ENCODE data around the gene SHISA9. TPM values are rescaled to one million over a fixed set of nuclear protein-coding genes. Genes with fewer than 3 reads are reported as not detected.

The SHISA9 gene
- total RNA-seq, 2 donors from 2014 or later: 0.08 to 0.24 TPM

- H3K9me3 Mint-ChIP-seq: peaks cover 20% of the 10 kb centered on the region
Observed at GRCh38 chr16:13041646-13042290, 140.4 kb downstream of the SHISA9 start.

GRCh38 chr16:13042291-13042685 lies 140.9 kb downstream of the SHISA9 start:
- no peaks in the 10 kb centered on the region for H3K36me3 Mint-ChIP-seq (ENCODE audit: low read depth)
- peaks cover 3% of the 10 kb centered on the region for H3K27me3 Mint-ChIP-seq
- no peak for ATAC-seq (replicated peaks)
- H3K4me1 Mint-ChIP-seq: no peaks in the 10 kb centered on the region
- H3K27ac Mint-ChIP-seq: no peak overlapping the region
- H3K4me3 Mint-ChIP-seq: no peak overlapping the region
- H3K9me3 Mint-ChIP-seq: peaks cover 20% of the 10 kb centered on the region

More at GRCh38 chr16:13041646-13042290, 140.4 kb downstream of the SHISA9 start:
- H3K4me3 Mint-ChIP-seq: no peak overlapping the region
- H3K27me3 Mint-ChIP-seq: peaks cover 3% of the 10 kb centered on the region
- no peak for ATAC-seq (replicated peaks)
- H3K36me3 Mint-ChIP-seq (ENCODE audit: low read depth): no peaks in the 10 kb centered on the region
- H3K27ac Mint-ChIP-seq: no peak overlapping the region
- no peaks in the 10 kb centered on the region for H3K4me1 Mint-ChIP-seq

- Mint-ChIP-seq H3K27ac (no peak overlapping the region), H3K4me3 (no peak overlapping the region), H3K36me3 (ENCODE audit: low read depth) (no peaks in the 10 kb centered on the region), H3K27me3 (peaks cover 3% of the 10 kb centered on the region), H3K4me1 (no peaks in the 10 kb centered on the region), H3K9me3 (peaks cover 12% of the 10 kb centered on the region)
- ATAC-seq (replicated peaks): no peak
Observed at GRCh38 chr16:13046061-13046821, 144.8 kb downstream of the SHISA9 start.

GRCh38 chr16:13047276-13047675 lies 145.9 kb downstream of the SHISA9 start:
- peaks cover 12% of the 10 kb centered on the region for H3K9me3 Mint-ChIP-seq
- no peak overlapping the region for H3K4me3 Mint-ChIP-seq
- no peaks in the 10 kb centered on the region for H3K36me3 Mint-ChIP-seq (ENCODE audit: low read depth)
- H3K27me3 Mint-ChIP-seq: peaks cover 3% of the 10 kb centered on the region
- no peak overlapping the region for H3K27ac Mint-ChIP-seq
- no peaks in the 10 kb centered on the region for H3K4me1 Mint-ChIP-seq
- no peak for ATAC-seq (replicated peaks)

GRCh38 chr16:13049688-13050087 lies 148.3 kb downstream of the SHISA9 start:
- peaks cover 4% of the 10 kb centered on the region for H3K9me3 Mint-ChIP-seq
- H3K36me3 Mint-ChIP-seq (ENCODE audit: low read depth): no peaks in the 10 kb centered on the region
- no peaks in the 10 kb centered on the region for H3K4me1 Mint-ChIP-seq
- H3K4me3 Mint-ChIP-seq: no peak overlapping the region
- ATAC-seq (replicated peaks): no peak
- H3K27me3 Mint-ChIP-seq: no peaks in the 10 kb centered on the region
- no peak overlapping the region for H3K27ac Mint-ChIP-seq

GRCh38 chr16:13052431-13052830 lies 151.0 kb downstream of the SHISA9 start:
- Mint-ChIP-seq H3K27me3 (no peaks in the 10 kb centered on the region), H3K36me3 (ENCODE audit: low read depth) (no peaks in the 10 kb centered on the region), H3K27ac (no peak overlapping the region), H3K4me1 (no peaks in the 10 kb centered on the region), H3K4me3 (no peak overlapping the region), H3K9me3 (peaks cover 12% of the 10 kb centered on the region)
- no peak for ATAC-seq (replicated peaks)

GRCh38 chr16:13055480-13055879 lies 154.1 kb downstream of the SHISA9 start:
- Mint-ChIP-seq H3K27me3 (no peaks in the 10 kb centered on the region), H3K36me3 (ENCODE audit: low read depth) (no peaks in the 10 kb centered on the region), H3K4me1 (no peaks in the 10 kb centered on the region), H3K9me3 (peaks cover 8% of the 10 kb centered on the region), H3K27ac (no peak overlapping the region), H3K4me3 (no peak overlapping the region)
- ATAC-seq (replicated peaks): no peak

GRCh38 chr16:13056607-13057006 lies 155.2 kb downstream of the SHISA9 start:
- no peaks in the 10 kb centered on the region for H3K27me3 Mint-ChIP-seq
- no peak overlapping the region for H3K27ac Mint-ChIP-seq

GRCh38 chr16:13060932-13061331 lies 159.5 kb downstream of the SHISA9 start:
- H3K4me3 Mint-ChIP-seq: no peak overlapping the region
- no peaks in the 10 kb centered on the region for H3K36me3 Mint-ChIP-seq (ENCODE audit: low read depth)
- peaks cover 10% of the 10 kb centered on the region for H3K9me3 Mint-ChIP-seq
- ATAC-seq (replicated peaks): no peak
- H3K27me3 Mint-ChIP-seq: no peaks in the 10 kb centered on the region
- H3K4me1 Mint-ChIP-seq: no peaks in the 10 kb centered on the region
- H3K27ac Mint-ChIP-seq: no peak overlapping the region

More at GRCh38 chr16:13056607-13057006, 155.2 kb downstream of the SHISA9 start:
- H3K4me1 Mint-ChIP-seq: no peaks in the 10 kb centered on the region
- peaks cover 8% of the 10 kb centered on the region for H3K9me3 Mint-ChIP-seq
- H3K4me3 Mint-ChIP-seq: no peak overlapping the region
- no peaks in the 10 kb centered on the region for H3K36me3 Mint-ChIP-seq (ENCODE audit: low read depth)
- ATAC-seq (replicated peaks): no peak

- no peak for ATAC-seq (replicated peaks)
Observed at GRCh38 chr16:13061691-13062090, 160.3 kb downstream of the SHISA9 start.

GRCh38 chr16:13062219-13062618 lies 160.8 kb downstream of the SHISA9 start:
- no peaks in the 10 kb centered on the region for H3K36me3 Mint-ChIP-seq (ENCODE audit: low read depth)
- ATAC-seq (replicated peaks): no peak
- no peak overlapping the region for H3K27ac Mint-ChIP-seq
- no peak overlapping the region for H3K4me3 Mint-ChIP-seq
- H3K4me1 Mint-ChIP-seq: no peaks in the 10 kb centered on the region
- no peaks in the 10 kb centered on the region for H3K27me3 Mint-ChIP-seq
- H3K9me3 Mint-ChIP-seq: peaks cover 3% of the 10 kb centered on the region

More at GRCh38 chr16:13061691-13062090, 160.3 kb downstream of the SHISA9 start:
- Mint-ChIP-seq H3K4me1 (no peaks in the 10 kb centered on the region), H3K27ac (no peak overlapping the region), H3K27me3 (no peaks in the 10 kb centered on the region), H3K4me3 (no peak overlapping the region), H3K36me3 (ENCODE audit: low read depth) (no peaks in the 10 kb centered on the region), H3K9me3 (peaks cover 4% of the 10 kb centered on the region)

GRCh38 chr16:13063457-13063856 lies 162.1 kb downstream of the SHISA9 start:
- H3K27me3 Mint-ChIP-seq: peaks cover 3% of the 10 kb centered on the region
- no peak overlapping the region for H3K4me3 Mint-ChIP-seq
- no peaks in the 10 kb centered on the region for H3K4me1 Mint-ChIP-seq
- H3K27ac Mint-ChIP-seq: no peak overlapping the region
- peaks cover 16% of the 10 kb centered on the region for H3K9me3 Mint-ChIP-seq
- no peaks in the 10 kb centered on the region for H3K36me3 Mint-ChIP-seq (ENCODE audit: low read depth)
- ATAC-seq (replicated peaks): no peak

GRCh38 chr16:13064821-13065220 lies 163.4 kb downstream of the SHISA9 start:
- no peaks in the 10 kb centered on the region for H3K4me1 Mint-ChIP-seq
- H3K9me3 Mint-ChIP-seq: peaks cover 20% of the 10 kb centered on the region
- no peak overlapping the region for H3K27ac Mint-ChIP-seq
- H3K36me3 Mint-ChIP-seq (ENCODE audit: low read depth): no peaks in the 10 kb centered on the region
- H3K27me3 Mint-ChIP-seq: peaks cover 3% of the 10 kb centered on the region
- no peak for ATAC-seq (replicated peaks)
- H3K4me3 Mint-ChIP-seq: no peak overlapping the region

- no peak for ATAC-seq (replicated peaks)
- no peak overlapping the region for H3K4me3 Mint-ChIP-seq
Observed at GRCh38 chr16:13067648-13068047, 166.2 kb downstream of the SHISA9 start.

GRCh38 chr16:13068912-13069583 lies 167.7 kb downstream of the SHISA9 start:
- peaks cover 28% of the 10 kb centered on the region for H3K9me3 Mint-ChIP-seq
- H3K4me1 Mint-ChIP-seq: no peaks in the 10 kb centered on the region
- no peaks in the 10 kb centered on the region for H3K36me3 Mint-ChIP-seq (ENCODE audit: low read depth)
- H3K27me3 Mint-ChIP-seq: peaks cover 3% of the 10 kb centered on the region
- ATAC-seq (replicated peaks): no peak
- H3K27ac Mint-ChIP-seq: no peak overlapping the region
- H3K4me3 Mint-ChIP-seq: no peak overlapping the region

More at GRCh38 chr16:13067648-13068047, 166.2 kb downstream of the SHISA9 start:
- Mint-ChIP-seq H3K27ac (no peak overlapping the region), H3K27me3 (peaks cover 3% of the 10 kb centered on the region), H3K36me3 (ENCODE audit: low read depth) (no peaks in the 10 kb centered on the region), H3K4me1 (no peaks in the 10 kb centered on the region), H3K9me3 (peaks cover 24% of the 10 kb centered on the region)
